ENCODE measurements around the gene LDHA.
"Not testable (repeated sequence)": the region's sequence is repeated elsewhere in the genome, so short reads cannot be mapped to it uniquely, and the experiment has no call there.

The LDHA gene

GRCh38 chr11:18394928-18395734, 768 bp downstream of the LDHA start:
- DNase-seq = peak; percentile 46 to 52

GRCh38 chr11:18395735-18396504, 1.6 kb downstream of the LDHA start:
- DNase-seq = peak; percentile 98 to 99

GRCh38 chr11:18397921-18398320, 3.6 kb downstream of the LDHA start:
- no peak for DNase-seq

- not testable (repeated sequence) for DNase-seq
Observed at GRCh38 chr11:18401077-18401476, 6.7 kb downstream of the LDHA start.

GRCh38 chr11:18404062-18404461, 9.7 kb downstream of the LDHA start:
- DNase-seq = no peak

- not testable (repeated sequence) for DNase-seq
Observed at GRCh38 chr11:18407400-18407799, 13.0 kb downstream of the LDHA start.

GRCh38 chr11:18408558-18409291, 14.4 kb downstream of the LDHA start:
- DNase-seq = peak; percentile 43 to 48

- no peak for DNase-seq
Observed at GRCh38 chr11:18416459-18416858, 22.1 kb downstream of the LDHA start.

- no peak for DNase-seq
Observed at GRCh38 chr11:18419040-18419439, 24.7 kb downstream of the LDHA start.

- DNase-seq = no peak
Observed at GRCh38 chr11:18420067-18420466, 25.7 kb downstream of the LDHA start.

GRCh38 chr11:18427240-18427639, 32.9 kb downstream of the LDHA start:
- no peak for DNase-seq

- DNase-seq = no peak
Observed at GRCh38 chr11:18429332-18429731, 35.0 kb downstream of the LDHA start.

GRCh38 chr11:18438691-18439090, 44.3 kb downstream of the LDHA start:
- DNase-seq = no peak

- no peak for DNase-seq
Observed at GRCh38 chr11:18449251-18449650, 54.9 kb downstream of the LDHA start.

- no peak for DNase-seq
Observed at GRCh38 chr11:18452927-18453326, 58.6 kb downstream of the LDHA start.

GRCh38 chr11:18455686-18456372, 61.5 kb downstream of the LDHA start, which contains the start of gene LDHAL6A:
Gene LDHAL6A, plus strand, starts transcription at chr11:18455856. Its CDS starts 825 bp downstream, at chr11:18456681.
- DNase-seq = no peak

- DNase-seq = no peak
Observed at GRCh38 chr11:18457450-18457849, 63.1 kb downstream of the LDHA start.

Measured in activated T-cell treated with anti-CD3 and anti-CD28 coated beads, Interleukin-2, amount 50 U/mL, for 48 hours (primary cell).